Measurements from ENCODE around the gene CBLC.
"Not testable (repeated sequence)": the region's sequence is repeated elsewhere in the genome, so short reads cannot be mapped to it uniquely, and the experiment has no call there.

The CBLC gene

DNA sequence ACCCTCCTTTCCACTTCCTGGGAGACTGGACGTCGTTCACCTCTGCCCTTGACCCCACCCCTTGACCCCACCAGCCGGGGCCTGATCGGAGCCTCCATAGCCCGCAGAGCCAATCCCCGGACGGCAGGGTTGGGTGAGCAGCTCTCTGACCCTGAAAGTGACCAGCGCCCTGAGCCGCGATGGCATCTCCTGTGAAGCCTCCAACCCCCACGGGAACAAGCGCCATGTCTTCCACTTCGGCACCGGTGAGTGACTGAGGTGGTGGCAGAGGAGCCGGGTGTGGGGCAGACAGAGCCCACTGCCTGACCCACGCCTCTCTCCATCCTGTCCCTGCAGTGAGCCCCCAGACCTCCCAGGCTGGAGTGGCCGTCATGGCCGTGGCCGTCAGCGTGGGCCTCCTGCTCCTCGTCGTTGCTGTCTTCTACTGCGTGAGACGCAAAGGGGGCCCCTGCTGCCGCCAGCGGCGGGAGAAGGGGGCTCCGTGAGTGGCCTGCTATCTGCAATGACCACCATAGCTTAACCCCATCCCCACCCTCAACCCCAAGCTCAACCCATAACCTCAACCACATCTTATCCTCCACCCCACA lies 41.6 kb downstream of the CBLC start:
- DNase-seq (ENCODE audit: low read depth in 2 of 2): no peak

- no peak for DNase-seq (ENCODE audit: low read depth in 2 of 2)
These were observed 43.2 kb downstream of the CBLC start for GRCh38 chr19:44820648-44821609.

DNA sequence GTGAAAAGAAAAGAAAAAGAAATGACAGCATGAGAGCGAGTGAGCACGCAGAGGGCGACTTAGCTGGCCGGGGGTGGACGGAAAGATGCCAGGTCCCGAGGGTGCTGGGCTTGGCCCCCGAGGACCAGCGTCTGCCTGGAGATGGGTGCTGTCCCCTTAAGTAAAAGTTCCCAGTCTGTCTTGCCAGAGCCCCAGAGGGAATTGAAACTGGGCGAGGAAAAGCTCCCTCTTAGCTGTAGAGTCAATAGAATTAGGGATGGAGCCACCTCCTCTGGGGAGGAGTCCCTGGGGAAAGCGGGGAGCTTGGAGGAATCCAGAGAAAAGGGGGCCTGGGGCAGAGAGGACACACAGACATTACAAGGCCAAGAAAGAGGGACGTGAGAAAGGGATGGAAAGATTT lies 44.5 kb downstream of the CBLC start:
- no peak for DNase-seq (ENCODE audit: low read depth in 2 of 2)

- no peak for DNase-seq (ENCODE audit: low read depth in 2 of 2)
These were observed 45.1 kb downstream of the CBLC start for GRCh38 chr19:44822670-44823372.

DNA sequence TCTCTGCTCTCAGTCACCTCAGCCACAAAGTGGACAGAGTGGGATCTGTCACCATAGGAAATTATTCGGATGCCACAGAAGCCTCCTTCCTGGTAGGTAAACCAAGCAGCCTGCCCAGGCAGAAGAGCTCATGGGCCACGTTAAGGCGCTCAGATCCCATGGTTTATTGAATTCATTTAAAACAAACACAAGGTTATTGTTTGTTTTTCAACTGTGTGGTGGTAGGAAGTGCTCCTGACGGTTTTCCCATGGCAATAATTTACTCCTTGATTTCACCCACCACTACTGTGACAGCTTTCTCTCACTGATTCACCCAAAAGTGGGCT lies 45.6 kb downstream of the CBLC start:
- DNase-seq (ENCODE audit: low read depth in 2 of 2): no peak

GRCh38 chr19:44824761-44825160 lies 47.1 kb downstream of the CBLC start:
- DNase-seq (ENCODE audit: low read depth in 2 of 2): no peak

GRCh38 chr19:44832875-44833274 lies 55.2 kb downstream of the CBLC start:
- DNase-seq (ENCODE audit: low read depth in 2 of 2): not testable (repeated sequence)

DNA sequence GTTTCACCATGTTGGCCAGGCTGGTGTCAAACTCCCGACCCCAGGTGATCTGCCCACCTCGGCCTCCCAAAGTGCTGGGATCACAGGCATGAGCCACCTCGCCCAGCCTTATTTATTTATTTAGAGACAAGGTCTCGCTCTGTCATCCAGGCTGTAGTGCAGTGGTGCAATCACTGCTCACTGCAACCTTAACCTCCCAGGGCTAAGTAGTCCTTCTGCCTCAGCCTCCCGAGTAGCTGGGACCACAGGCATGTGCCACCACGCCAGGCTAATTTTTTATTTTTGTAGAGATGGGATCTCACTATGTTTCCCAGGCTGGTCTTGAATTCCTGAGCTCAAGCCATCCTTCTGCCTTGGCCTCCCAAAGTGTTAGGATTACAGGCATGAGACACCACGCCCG lies 56.7 kb downstream of the CBLC start:
- DNase-seq (ENCODE audit: low read depth in 2 of 2): not testable (repeated sequence)

DNA sequence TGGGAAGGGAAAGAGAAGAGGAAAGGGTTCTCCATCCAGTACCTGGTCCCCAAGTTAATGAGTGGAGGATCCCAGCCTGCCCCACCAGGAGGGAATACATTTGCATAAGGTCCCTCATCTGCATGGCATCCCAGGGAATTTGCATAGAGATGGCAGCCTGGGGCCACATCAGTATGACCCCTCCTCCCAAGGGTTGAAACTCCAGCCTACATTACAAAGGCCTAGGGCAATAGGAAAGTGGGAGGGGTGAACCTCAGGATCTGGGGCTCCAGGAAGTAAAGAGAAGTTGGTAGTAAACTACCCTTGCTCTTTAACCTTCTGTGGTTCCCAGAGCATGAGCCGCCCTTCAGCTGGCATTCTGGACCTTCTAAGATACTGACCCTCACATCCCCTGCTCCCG lies 61.6 kb downstream of the CBLC start:
- DNase-seq (ENCODE audit: low read depth in 2 of 2): no peak

DNA sequence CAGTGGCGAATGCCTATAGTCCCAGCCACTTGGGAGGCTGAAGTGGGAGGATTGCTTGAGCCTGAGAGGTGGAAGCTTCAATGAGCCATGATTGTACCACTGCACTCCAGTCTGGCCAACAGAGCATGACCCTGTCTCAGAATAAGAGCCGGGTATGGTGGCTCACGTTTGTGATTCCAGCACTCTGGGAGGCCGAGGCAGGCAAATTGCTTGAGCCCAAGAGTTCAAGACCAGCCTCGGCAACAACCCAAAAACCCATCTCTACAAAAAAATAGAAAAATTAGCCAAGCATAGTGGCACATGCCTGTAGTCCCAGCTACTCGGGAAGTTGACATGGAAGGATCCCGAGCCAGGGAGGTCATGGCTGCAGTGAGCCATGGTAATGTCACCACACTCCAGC lies 63.1 kb downstream of the CBLC start:
- DNase-seq (ENCODE audit: low read depth in 2 of 2): no peak

- DNase-seq (ENCODE audit: low read depth in 2 of 2): no peak
These were observed 63.5 kb downstream of the CBLC start for GRCh38 chr19:44841231-44841630.

DNA sequence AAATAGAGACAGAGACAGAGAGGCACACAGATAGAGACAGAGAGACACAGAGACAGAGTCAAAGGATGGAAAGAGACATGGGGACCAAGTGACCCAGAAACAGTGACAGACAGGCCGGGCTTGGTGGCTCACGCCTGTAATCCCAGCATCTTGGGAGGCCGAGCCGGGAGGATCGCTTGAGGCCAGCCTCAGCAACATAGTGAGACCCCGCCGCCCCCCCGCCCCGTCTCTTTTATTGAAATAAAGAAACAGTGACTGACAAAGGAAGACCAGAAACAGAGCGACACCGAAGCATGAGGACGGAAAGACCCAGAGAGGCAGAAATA lies 67.6 kb downstream of the CBLC start:
- no peak for DNase-seq (ENCODE audit: low read depth in 2 of 2)

DNA sequence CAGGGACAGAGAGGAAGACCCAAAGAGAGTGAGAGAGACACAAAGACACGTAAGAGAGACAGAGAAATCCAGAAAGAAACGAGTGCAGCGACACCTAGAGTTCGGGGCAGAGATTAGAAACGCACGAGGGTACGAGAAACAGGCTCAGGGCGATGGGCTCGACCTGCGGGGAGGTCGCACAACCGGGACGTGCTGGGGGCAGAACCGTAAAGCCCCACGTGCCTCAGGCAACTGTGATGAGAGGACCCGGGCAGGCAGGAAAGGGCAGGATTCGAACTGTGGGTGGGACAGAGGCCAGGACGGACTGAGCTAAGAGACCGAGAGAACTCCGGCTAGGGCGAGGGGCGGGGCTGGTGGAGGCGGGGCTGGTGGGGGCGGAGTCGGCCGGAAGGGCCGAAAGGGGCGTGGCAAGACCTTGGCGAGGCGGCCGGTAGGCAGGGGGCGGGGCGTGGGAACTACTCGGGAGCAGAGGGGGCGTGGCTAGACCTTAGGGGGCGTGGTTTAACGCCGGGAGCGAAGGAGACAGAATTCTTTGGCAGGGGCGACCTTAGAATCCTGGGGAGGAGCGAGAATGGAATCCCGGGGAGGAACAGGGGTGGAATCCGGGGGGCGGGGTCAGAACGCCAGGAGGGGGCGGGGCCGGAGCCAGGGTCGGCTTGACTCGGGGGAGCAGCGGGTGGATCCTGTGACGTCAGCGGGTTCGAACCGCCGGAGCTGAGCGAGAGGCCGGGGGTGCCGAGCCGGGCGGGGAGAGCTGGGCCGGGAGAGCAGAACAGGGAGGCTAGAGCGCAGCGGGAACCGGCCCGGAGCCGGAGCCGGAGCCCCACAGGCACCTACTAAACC lies 68.1 kb downstream of the CBLC start, which contains the start of gene NECTIN2:
Gene NECTIN2 (plus strand): TSS at position 686 of the 843 bp plus-strand sequence. CDS start 229 bp downstream, outside the sequence.
- DNase-seq (ENCODE audit: low read depth in 2 of 2): peak; percentile 76 to 96

DNA sequence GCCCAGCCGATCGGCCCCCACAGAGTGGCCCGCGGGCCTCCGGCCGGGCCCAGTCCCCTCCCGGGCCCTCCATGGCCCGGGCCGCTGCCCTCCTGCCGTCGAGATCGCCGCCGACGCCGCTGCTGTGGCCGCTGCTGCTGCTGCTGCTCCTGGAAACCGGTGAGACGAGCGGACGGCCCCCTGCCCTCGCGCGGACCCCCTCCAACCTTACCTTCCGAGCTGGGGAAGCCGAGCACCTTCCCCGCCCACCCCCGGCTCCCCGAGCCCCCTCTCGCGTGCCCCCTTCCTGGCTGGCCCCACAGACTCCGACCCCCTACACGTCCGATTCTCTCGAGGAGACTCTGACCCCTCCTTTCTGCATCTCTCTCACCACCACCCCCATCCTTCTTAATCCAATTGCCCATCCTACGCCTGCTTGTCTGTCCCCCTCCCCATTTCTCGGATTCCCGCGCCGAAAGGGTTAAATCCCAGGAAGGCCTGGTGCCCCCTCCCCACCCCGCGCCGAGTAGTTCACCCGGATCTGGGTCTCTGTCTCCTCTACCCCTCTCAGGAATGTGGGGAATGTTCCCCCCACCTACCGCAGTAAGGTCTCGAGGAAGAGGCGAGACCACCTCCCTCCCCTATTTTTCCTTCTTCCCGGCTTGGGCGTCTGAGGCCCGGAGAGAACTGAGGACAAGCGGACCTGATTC lies 68.9 kb downstream of the CBLC start:
- no peak for DNase-seq (ENCODE audit: low read depth in 2 of 2)

DNA sequence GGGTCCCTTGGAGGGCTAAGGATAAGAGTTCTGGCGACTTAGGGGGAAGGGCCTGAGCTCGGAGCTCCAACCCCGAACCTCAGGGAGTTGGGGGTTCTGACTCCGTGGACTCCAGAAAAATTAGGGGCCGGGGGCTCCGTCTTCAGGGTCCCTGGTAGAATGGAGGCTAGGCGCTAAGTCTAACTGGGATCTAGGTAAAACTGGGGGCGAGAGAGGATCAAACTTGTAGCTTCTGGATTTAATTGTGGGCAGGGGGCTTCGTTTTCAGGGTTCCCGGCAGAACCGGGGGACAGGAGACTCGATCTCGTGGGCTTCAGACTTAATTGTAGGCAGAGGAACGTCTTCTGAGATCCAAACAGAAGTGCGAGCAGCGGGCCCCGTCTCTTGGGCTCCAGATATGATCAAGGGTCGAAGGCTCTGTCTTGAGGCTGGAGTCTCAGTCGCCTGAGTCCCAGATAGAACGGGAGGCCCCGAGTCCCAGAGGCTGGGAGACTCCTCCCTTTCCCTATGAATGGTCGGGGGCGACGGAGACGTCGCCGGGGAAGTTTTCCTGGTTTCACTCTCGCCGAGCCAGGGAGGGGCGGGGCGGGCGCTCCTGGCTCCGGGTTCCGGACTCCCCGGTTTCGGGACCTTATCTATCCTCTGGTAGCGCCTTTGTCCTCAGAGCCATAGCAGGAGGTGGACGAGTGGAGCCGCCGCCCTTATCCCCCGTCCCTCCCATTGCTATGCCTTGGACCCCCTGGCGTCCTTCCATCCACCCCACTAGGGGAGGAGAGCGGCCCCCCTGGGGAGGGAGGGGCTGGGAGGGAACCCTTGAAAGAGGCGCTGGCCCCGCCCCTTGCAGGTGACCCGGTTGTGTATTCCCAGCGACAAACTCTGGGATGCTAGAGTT lies 69.7 kb downstream of the CBLC start:
- DNase-seq (ENCODE audit: low read depth in 2 of 2): no peak

DNA sequence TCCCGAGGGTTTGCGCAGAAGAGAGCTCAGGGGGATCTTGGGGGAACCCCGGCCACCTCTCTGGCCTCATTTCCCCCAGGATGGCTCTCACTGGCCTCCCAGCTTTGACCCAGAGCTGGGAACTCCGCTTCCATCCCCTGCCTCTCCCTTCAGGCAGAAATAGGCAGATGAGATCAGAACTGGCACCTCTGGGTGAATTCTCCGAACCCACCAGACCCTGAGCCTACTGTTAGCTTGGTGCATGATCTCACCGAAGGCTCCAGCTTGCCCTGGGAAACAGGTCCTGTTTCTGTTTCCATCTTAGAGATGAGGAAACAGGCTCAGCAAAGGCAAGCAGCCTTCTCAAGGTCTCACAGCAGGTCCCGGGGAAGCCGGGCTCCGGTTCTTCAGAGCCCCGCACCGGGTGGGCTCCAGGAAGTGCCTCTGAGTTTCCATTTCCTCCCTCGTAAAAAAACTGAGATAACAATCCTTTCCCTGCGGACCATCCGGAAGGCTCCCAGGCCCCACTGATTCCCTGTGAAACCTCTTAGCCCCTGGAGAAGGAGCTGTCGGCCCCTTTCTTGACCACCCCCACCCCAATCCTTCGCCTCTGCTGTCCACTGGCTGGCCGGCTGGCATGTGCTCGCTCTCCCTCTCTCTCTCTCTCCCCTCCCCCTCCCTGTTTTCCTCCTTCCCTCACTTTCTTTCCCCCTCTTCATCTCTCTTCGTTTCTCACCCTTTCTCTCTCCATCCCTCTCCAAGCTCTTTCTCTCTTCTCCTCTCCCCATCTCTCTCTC lies 70.5 kb downstream of the CBLC start:
- DNase-seq (ENCODE audit: low read depth in 2 of 2): no peak

DNA sequence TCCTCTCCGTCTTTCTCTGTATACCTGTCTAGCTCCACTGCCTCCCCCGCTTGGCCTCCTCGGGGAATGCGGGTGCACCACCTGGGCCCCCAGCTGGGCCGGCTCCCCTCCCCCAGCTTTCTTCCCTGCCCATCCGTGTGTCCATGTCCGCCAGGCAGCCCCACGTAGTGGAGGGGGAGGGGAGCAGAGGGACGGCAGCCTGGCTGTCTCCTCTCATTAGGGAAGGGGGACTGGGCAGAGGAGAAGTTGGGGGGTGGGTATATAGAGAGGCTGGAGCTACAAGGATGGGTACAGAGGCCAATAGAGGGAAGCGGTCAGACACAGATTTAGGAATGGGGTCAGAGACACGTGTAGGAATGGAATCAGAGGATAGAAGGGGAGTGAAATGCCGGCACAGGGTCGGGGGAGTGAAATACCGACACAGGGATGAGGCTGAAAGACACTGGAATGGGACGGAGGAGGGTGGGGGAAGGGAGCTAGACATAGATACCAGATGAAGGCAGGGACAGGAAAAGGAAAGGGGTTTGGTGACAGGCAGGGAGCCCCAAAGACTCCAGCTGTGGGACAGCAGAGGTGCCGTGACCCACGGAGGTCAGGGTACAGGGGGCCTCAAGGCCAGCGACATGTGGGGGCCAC lies 71.2 kb downstream of the CBLC start:
- no peak for DNase-seq (ENCODE audit: low read depth in 2 of 2)

All from stimulated activated CD4-positive, alpha-beta T cell treated with anti-CD3 and anti-CD28 coated beads, Interleukin-12 subunit alpha, Interleukin-12 subunit beta, amount 100 ng/mL, for 24 hours (primary cell).